Endothelial cell of umbilical vein (primary cell): ENCODE results near the gene KCND2. TPM values are rescaled to one million over a fixed set of nuclear protein-coding genes. Genes with fewer than 3 reads are reported as not detected.

Experiments used
- BruUV-seq: library from RNA; stranded (reverse); fragments of 400-500 nt; replicated peaks from 2 replicates; lab custom pipeline; 2021; lab: Mats Ljungman, UMichigan
- CTCF ChIA-PET: fragments of 300-600, 350-600 bp; sonication (Branson Sonifier 250); formaldehyde crosslinking; loops from one replicate; lab custom pipeline; 2021; ENCODE audit warnings: antibody characterized with exemption, inconsistent platforms; lab: Charles Lee
- POLR2A ChIA-PET: fragments of 300-600, 350-600 bp; sonication (Branson Sonifier 250); formaldehyde crosslinking; loops from one replicate; lab custom pipeline; 2021; ENCODE audit warnings: antibody characterized with exemption, inconsistent platforms; lab: Charles Lee
- DNase-seq: peaks from one replicate; pipeline ENCODE4 v3.0.0-alpha.2; 2011; ENCODE audit warnings: low read depth, low spot score
- FAIRE-seq: peaks from 2 replicates; lab custom pipeline; 2011; peaks lifted over from hg19 to GRCh38; lab: Jason Lieb, UNC
- H2AFZ ChIP-seq: 2 replicates; pipeline ENCODE4 v1.6.0; 2012; ENCODE audit warnings: low read depth, low read length, control low read depth, inconsistent platforms
- H3K27ac ChIP-seq: 2 replicates; pipeline ENCODE4 v1.5.1; 2011; ENCODE audit warnings: low read depth, mild to moderate bottlenecking, control low read depth, low read length, moderate library complexity; ENCODE audit not compliant: insufficient read depth
- H3K27me3 ChIP-seq, 2 experiments: 2 replicates each; pipeline versions ENCODE4 v1.6.0 to v1.6.1; 2011; ENCODE audit warnings: low read length in 2 of 2, mixed read lengths in 1 of 2; ENCODE audit not compliant: control insufficient read depth in 2 of 2, insufficient read depth in 2 of 2
- H3K36me3 ChIP-seq, 2 experiments: 2 replicates in 1 of 2; 3 replicates in 1 of 2; pipeline ENCODE4 v1.5.1; 2011; ENCODE audit warnings: low read length in 2 of 2, mild to moderate bottlenecking in 1 of 2, moderate library complexity in 1 of 2; ENCODE audit not compliant: control insufficient read depth in 2 of 2, insufficient read depth in 2 of 2; ENCODE audit errors: extremely low read depth in 1 of 2
- H3K4me1 ChIP-seq: 3 replicates; pipeline ENCODE4 v1.5.1; 2011; ENCODE audit warnings: mild to moderate bottlenecking, low read length; ENCODE audit not compliant: control insufficient read depth, insufficient read depth; ENCODE audit errors: extremely low read depth
- H3K4me2 ChIP-seq: 2 replicates; pipeline ENCODE4 v1.6.1; 2011; ENCODE audit warnings: low read length, control low read depth, mixed read lengths; ENCODE audit not compliant: insufficient read depth
- H3K4me3 ChIP-seq, 3 experiments: fragments of 200-600 bp in 1 of 3; sonication (generic), shearing (Covaris generic) in 1 of 3; replicated peaks in 1 of 3; 2 replicates each; pipeline ENCODE4 v1.5.1; 2011 to 2016; ENCODE audit warnings: control low read depth in 3 of 3, low read length in 3 of 3, mild to moderate bottlenecking in 2 of 3, inconsistent platforms in 1 of 3, low read depth in 1 of 3, moderate library complexity in 1 of 3; ENCODE audit not compliant: insufficient read depth in 1 of 3
- H3K79me2 ChIP-seq: 2 replicates; pipeline ENCODE4 v1.6.0; 2012; ENCODE audit warnings: low read length, inconsistent platforms; ENCODE audit not compliant: control insufficient read depth, insufficient read depth
- H3K9ac ChIP-seq: replicated peaks from 2 replicates; pipeline ENCODE3; 2011; ENCODE audit warnings: low read length, control low read depth; ENCODE audit not compliant: insufficient read depth; ENCODE audit errors: extremely low read depth
- H3K9me1 ChIP-seq: replicated peaks from 3 replicates; pipeline ENCODE4 v1.6.0; 2011; ENCODE audit warnings: mild to moderate bottlenecking, low read length; ENCODE audit not compliant: control insufficient read depth, insufficient read depth; ENCODE audit errors: extremely low read depth
- H3K9me3 ChIP-seq: replicated peaks from 2 replicates; pipeline ENCODE4 v1.5.1; 2012; ENCODE audit warnings: low read length, inconsistent platforms; ENCODE audit not compliant: control insufficient read depth, insufficient read depth
- H4K20me1 ChIP-seq: replicated peaks from 2 replicates; pipeline ENCODE3; 2011; ENCODE audit warnings: mild to moderate bottlenecking, low read length; ENCODE audit not compliant: control insufficient read depth, insufficient read depth; ENCODE audit errors: extremely low read depth
- CTCF ChIP-seq, 2 donors: IDR thresholded peaks; 1 replicate in 1 of 2; 2 replicates in 1 of 2; pipeline ENCODE4 v1.5.1; 2011; ENCODE audit warnings: low read length in 2 of 2, mild to moderate bottlenecking in 2 of 2, moderate library complexity in 2 of 2, control low read depth in 1 of 2, inconsistent platforms in 1 of 2, low read depth in 1 of 2; ENCODE audit not compliant: insufficient read depth in 1 of 2; ENCODE audit errors: extremely low read depth in 1 of 2
- EZH2 ChIP-seq: IDR thresholded peaks from 2 replicates; pipeline ENCODE4 v1.6.1; 2012; ENCODE audit warnings: borderline replicate concordance, low read depth, mild to moderate bottlenecking, moderate library complexity, low read length, inconsistent platforms; ENCODE audit not compliant: severe bottlenecking
- FOS ChIP-seq: IDR thresholded peaks from 2 replicates; pipeline ENCODE4 v1.6.1; 2011; ENCODE audit warnings: mild to moderate bottlenecking, low read length, moderate library complexity, borderline replicate concordance; ENCODE audit not compliant: insufficient read depth
- GATA2 ChIP-seq: IDR thresholded peaks from 2 replicates; pipeline ENCODE4 v1.7.0; 2011; ENCODE audit warnings: low read depth, mild to moderate bottlenecking, moderate library complexity, mixed read lengths, low read length; ENCODE audit not compliant: insufficient read length, insufficient read depth
- JUN ChIP-seq: IDR thresholded peaks from 2 replicates; pipeline ENCODE4 v1.6.1; 2011; ENCODE audit warnings: borderline replicate concordance, low read depth; ENCODE audit not compliant: insufficient read length, insufficient read depth
- MYC ChIP-seq: IDR thresholded peaks from one replicate; pipeline ENCODE4 v1.6.1; 2011; ENCODE audit warnings: mild to moderate bottlenecking, low read depth, low read length
- POLR2A ChIP-seq: IDR thresholded peaks from 2 replicates; pipeline ENCODE4 v1.6.1; 2012; ENCODE audit warnings: low read depth, mild to moderate bottlenecking, control low read depth, low read length
- POLR2AphosphoS5 ChIP-seq: IDR thresholded peaks from 2 replicates; pipeline ENCODE4 v1.6.1; 2012; ENCODE audit warnings: low read depth, mild to moderate bottlenecking, control low read depth, low read length, moderate library complexity; ENCODE audit not compliant: insufficient read depth
- dilution Hi-C: fragments of 300-500 bp; cut with MboI; formaldehyde crosslinking; loops from one replicate; pipeline ENCODE4 v1.15.0; 2019; ENCODE audit warnings: low sequenced_read_pairs; ENCODE audit not compliant: extremely low pct_ligation_motif_present
- intact Hi-C: fragments of 100-400 bp; cut with micrococcal nuclease; formaldehyde crosslinking; loops from one replicate; pipeline ENCODE4 v1.10.0; 2022
- polyA plus RNA-seq, 4 experiments: library from polyadenylated mRNA; depleted of rRNA in 3 of 4; stranded (reverse) in 3 of 4; unstranded in 1 of 4; fragments of >200 nt; gene quantifications; 2 replicates each; pipeline versions ENCODE4 v1.2.1 to v1.2.3, GENCODE V29; 2011 to 2012; ENCODE audit warnings: missing spikeins in 1 of 4
- total RNA-seq: library from RNA; stranded (reverse); gene quantifications from 2 replicates; pipeline ENCODE4 v1.2.3, GENCODE V29; 2021
- TF ChIP-seq, protein P1 (sequence below): IDR thresholded peaks from 2 replicates; pipeline ENCODE4 v1.6.1; 2011; ENCODE audit not compliant: insufficient read depth, insufficient read length

KCND2 gene
- total and polyA plus RNA-seq, 2 donors (not counting 3 experiments of a cell fraction or from before 2014, with no cell fraction given): not detected

DNA sequence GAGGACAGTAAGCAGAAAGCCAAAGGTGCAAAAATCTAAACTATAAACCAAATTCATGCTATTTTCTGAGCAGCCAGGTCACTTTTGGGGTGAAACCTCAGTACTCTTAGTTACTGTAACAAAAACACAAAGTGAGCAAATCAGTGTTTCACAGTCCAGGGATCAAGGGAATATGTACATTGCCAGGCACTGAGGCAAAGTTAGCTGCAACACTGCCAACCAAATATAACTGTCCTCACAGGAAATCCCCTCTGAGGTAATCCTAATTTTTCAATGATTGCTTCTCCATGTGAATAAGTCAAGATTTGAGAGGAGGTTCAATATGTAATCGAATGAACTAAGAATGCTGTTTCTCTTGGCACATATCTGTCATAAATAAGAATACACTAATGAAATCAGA, 355.3 kb downstream of the KCND2 start:
- Histone ChIP-seq H3K9ac (no peak overlapping the region), H2AFZ (no peak overlapping the region), H3K4me3 (no peak overlapping the region), H3K4me1 (no peaks in the 10 kb centered on the region), H3K9me3 (no peaks in the 10 kb centered on the region), H3K36me3 (no peaks in the 10 kb centered on the region), H3K27me3 (no peaks in the 10 kb centered on the region), H3K4me2 (no peak overlapping the region), H3K79me2 (no peaks in the 10 kb centered on the region), H3K9me1 (no peaks in the 10 kb centered on the region), H4K20me1 (no peaks in the 10 kb centered on the region), H3K27ac (no peak overlapping the region)
- dilution Hi-C loops (no loop called here), intact Hi-C loops (no loop called here)
- no peak for TF ChIP-seq FOS
- no peak for TF ChIP-seq POLR2A
- TF ChIP-seq CTCF (IDR thresholded peaks at IDR 0.05; ENCODE audit: extremely low read depth in 1 of 2, insufficient read depth in 1 of 2, low read depth in 1 of 2, low read length in 2 of 2): no peak
- TF ChIP-seq, protein P1, sequence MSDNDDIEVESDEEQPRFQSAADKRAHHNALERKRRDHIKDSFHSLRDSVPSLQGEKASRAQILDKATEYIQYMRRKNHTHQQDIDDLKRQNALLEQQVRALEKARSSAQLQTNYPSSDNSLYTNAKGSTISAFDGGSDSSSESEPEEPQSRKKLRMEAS: no peak
- TF ChIP-seq EZH2: no peak
- TF ChIP-seq JUN: no peak
- no peak for TF ChIP-seq POLR2AphosphoS5
- no peak for TF ChIP-seq MYC
- TF ChIP-seq GATA2: no peak
- CTCF ChIA-PET: no interaction called here
- no peak for DNase-seq
- POLR2A ChIA-PET: no interaction called here
- no TSS peak for BruUV-seq
- FAIRE-seq: no peak
